DMS 273 (cell line): Measurements from ENCODE around the gene CD38.
"Not testable (repeated sequence)": the region's sequence is repeated elsewhere in the genome, so short reads cannot be mapped to it uniquely, and the experiment has no call there.

Experiments used
- DNase-seq: peaks from one replicate; lab custom pipeline; 2025; ENCODE audit not compliant: unreplicated experiment; lab: John Stamatoyannopoulos, UW

CD38 gene

GRCh38 chr4:15758294-15758693, 19.8 kb upstream of the CD38 start:
- no peak for DNase-seq

- not testable (repeated sequence) for DNase-seq
Measured at GRCh38 chr4:15762460-15762859, 15.7 kb upstream of the CD38 start.

DNA sequence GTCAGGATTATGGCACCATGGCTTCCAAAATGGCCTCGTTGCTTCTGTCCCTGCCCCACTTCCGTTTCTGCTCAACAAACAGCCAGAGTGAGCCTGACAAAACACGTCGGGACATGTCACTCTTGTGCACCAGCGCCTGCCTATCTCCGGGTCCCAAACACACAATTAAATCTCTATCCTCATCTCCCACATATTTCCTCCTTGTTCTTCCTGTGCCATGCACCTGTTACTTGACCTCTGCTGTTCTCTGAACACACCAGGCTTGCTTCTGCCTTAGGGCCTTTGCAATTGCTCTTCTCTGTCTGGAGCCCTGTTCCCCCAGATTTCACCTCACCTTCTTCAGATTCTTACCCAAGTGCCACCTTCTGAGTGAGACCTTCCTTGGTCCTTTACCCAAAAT, 12.7 kb upstream of the CD38 start:
- DNase-seq: no peak

DNA sequence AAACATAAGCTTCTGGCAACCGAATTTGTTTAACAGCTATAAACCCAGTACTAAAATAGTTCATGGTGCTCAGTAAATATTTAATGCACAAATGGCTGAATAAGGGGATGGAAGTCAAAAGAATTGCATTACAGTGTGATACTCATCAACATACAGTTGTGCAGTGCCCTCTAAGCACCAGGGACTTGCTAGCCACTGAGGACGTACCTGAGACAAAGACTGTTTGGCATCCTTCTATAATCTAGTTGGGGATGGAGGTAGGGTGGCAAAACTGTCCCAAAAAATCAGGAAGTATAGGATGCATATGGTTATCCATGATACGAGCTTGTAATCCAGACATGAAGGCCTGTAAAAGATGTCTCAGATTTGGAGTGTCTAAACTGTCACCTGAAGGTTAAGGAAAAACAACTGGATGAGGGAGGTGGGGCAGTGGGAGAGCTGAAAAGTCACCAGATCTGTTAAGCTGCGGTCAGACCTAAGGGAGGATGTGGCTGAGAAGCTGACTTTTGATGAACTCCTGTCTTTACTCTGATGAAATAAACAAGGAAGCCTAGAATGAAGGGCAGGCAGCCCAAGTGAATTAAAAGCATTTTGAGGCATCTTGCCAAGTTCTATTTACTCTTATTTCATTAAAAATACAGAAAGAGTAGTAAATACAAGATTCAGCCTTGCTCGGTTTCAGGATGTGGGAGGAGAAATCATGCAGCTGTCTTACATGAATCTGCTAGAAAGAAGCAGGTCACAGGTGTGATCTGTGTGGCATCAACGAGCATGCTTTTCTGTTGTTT, 12.0 kb upstream of the CD38 start:
- no peak for DNase-seq

- DNase-seq: no peak
Measured at GRCh38 chr4:15766821-15767220, 11.3 kb upstream of the CD38 start.

- no peak for DNase-seq
Measured at GRCh38 chr4:15769202-15769601, 8.9 kb upstream of the CD38 start.

DNA sequence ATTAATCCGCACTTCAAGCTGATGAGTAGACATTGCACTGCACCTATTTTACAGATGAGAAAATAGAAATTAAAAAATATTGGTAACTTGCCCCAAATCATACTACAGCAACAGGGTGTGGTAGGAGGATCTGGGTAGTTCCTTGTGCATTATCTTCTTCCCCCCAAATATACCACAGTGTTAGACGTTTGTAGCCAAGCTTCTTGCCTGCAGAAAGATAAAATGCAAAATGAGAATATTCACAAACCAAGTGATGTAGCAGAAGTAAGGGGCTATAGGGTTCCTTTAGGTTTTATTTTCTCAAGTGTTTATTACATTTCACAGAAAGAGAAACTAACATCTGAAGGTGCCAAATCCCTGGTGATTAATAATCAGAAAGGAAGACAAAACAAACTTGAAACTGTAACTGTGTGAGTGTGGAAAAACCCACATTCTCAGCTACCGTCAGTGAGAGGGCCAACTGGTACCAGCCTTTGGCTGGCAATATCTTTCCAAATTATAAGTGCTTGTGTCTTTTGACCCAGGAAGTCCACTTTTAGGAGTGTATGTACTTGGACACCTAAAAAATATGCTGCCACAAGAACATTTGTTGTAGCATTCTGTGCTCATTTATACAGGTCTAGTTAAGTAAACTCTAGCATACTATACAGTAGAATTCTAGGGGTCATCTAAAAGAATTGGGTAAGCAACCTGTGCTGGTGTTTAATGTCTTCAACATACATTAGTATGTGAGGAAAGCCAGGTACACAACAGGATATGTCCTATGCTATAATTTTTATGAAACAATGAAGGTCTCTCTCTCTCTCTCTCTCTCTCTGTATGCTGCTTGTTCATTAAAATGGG, 6.7 kb upstream of the CD38 start:
- no peak for DNase-seq

- DNase-seq: no peak
Measured at GRCh38 chr4:15774020-15774420, 4.1 kb upstream of the CD38 start.

DNA sequence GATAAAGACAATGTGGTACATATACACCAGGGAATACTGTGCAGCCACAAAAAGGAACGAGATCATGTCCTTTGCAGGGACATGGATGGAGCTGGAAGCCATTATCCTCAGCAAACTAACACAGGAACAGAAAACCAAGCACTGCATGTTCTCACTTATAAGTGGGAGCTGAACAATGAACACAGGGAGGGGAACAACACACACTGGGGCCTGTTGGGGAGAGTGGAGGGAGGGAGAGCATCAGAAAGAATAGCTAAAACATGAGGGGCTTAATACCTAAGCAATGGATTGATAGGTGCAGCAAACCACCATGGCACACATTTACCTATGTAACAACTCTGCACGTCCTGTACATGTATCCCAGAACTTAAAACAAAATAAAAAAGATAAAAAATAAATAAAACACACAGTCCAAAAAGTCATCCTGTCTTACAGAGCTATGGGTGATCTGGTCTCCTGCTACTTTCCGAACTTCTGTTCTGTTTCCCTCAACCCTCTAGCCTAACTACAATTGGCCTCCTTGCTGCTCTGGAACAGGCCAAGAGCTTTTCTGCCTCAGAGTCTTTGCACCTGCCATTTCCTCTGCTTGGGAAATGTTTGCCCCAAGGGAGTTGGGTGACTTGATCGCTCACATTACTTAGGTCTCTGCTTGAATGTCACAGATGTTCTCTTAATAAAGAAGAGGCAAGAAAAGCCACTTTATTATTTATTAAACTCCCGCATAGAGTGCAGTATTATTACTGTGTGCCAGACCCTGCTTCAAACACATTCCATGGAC, 1.1 kb upstream of the CD38 start:
- DNase-seq: no peak

DNA sequence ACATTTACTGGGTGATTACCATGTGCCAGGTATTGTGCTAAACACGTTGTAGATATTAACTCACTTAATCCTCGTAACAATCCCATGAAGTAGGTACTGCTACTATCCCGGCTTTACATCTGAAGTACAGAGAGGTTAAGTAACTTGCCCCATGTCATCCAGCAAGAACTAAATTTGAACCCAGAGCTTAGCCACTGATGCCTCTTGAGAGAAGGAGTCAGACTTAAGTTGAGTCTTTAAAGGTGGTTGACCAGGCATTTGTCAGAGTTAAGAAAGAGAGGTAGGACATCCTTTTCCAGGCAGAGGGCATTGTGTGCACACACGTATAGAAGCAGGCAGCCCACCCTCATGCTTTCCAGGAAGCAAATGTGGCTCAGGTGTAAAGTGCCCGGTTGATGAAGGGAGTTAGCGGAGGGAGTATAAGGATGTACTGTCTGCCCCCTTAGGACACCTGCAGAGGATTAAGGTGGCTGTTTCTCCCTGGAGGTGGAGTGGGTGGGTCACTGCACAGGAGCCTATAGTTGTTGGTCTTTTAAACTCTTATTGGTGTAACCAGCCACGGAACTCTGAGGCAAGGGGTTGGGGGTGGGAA, 335 bp upstream of the CD38 start:
- no peak for DNase-seq

GRCh38 chr4:15779306-15779705, 1.2 kb downstream of the CD38 start:
- DNase-seq: peak; percentile 54

DNA sequence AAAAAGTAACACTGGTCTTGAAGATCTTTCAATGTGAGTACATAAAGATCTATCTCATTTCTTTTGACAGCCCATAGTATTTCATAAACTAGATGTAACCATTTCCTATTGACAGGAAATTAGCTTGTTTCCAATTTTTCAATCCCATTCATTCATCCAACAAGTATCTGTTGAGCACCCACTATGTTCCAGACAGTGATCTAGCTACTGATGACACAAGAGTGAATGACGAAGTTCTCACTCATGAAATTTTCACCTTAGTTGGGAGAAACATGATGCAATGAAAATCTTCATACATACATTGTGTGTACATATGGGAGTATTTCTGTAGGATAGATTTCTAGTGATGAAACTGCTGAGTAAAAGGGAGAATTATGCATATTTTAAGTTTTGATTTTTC, 1.7 kb downstream of the CD38 start:
- no peak for DNase-seq

GRCh38 chr4:15781427-15782095, 3.4 kb downstream of the CD38 start:
- no peak for DNase-seq

DNA sequence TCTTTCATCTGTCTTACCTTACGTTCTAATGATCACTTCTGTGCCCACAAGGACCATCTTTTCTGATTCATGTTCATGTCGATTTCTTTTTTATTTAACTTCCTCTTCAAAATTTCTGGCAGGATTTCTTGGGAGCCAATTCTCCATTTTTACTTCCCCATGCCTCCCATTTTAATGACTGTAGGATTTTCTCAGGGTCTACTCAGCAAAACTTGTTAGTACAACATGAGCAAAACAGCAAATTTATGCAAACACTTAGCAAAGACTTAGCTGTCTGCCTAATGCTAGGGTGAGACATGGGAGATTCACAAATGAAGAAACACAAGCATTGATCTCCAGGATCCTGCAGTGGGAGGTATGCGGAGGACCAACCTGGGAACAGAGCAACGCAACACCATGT, 5.5 kb downstream of the CD38 start:
- DNase-seq: no peak

DNA sequence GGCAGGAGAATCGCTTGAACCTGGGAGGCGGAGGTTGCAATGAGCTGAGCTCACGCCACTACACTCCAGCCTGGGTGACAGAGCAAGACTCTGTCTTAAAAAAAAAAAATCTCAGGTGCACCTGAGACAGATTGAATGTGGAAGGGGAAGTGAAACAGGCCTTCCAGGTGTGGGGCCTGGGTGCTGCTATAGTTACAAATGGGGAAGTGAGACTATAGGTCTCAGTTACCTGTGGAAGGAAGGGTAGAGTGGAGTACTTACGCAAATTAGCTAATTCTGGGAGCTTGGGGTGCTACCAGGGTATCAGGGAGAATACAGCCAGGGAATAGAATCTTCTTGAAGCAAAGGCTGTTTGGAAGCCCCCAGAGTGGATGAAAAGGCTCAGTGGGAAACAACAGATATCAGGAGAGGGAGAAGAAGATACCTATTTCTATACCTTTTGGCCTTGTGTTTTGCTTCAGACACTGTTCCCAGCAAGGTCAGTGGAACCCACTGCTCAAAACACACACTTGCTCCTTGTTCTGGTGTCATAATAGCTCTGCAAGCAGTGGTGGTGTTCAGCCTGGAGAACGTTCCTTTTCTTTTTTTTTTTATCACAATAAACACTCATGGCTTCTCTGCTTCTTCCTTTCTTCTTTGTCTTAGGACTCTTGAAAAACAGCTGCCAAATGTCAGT, 7.0 kb downstream of the CD38 start:
- no peak for DNase-seq

DNA sequence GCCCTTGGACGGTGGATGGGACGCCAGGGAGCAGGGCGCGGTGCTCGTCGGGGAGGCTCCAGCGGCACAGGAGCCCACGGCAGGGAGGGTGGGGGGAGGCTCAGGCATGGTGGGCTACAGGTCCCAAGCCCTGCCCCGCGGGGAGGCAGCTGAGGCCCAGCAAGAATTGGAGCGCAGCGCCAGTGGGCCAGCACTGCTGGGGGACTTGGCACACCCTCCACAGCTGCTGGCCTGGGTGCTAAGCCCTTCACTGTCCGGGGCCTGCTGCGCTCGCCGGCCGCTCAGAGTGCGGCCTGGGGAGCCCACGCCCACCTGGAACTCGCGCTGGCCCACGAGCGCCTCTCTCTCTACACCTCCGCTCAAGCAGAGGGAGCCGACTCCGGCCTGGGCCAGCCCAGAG, 8.6 kb downstream of the CD38 start:
- no peak for DNase-seq

DNA sequence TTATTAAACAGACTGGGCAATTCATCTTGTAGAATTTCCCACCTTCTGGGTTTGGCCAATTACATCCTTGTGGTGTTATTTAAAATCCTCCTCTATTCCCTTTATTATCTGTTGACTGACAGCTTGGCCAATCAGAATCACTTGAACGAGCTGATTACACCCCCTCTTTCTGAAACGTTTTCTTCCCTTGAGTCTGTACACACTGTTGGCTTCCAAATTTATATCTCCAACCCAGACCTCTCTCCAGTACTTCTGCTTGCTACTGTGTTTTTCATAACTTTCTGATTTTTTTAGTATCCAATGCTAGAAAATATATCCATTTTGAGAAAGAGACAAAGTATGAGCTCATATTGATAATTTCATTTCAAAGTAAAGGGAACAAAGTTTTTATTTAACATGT, 14.8 kb downstream of the CD38 start:
- DNase-seq: peak; percentile 16

DNA sequence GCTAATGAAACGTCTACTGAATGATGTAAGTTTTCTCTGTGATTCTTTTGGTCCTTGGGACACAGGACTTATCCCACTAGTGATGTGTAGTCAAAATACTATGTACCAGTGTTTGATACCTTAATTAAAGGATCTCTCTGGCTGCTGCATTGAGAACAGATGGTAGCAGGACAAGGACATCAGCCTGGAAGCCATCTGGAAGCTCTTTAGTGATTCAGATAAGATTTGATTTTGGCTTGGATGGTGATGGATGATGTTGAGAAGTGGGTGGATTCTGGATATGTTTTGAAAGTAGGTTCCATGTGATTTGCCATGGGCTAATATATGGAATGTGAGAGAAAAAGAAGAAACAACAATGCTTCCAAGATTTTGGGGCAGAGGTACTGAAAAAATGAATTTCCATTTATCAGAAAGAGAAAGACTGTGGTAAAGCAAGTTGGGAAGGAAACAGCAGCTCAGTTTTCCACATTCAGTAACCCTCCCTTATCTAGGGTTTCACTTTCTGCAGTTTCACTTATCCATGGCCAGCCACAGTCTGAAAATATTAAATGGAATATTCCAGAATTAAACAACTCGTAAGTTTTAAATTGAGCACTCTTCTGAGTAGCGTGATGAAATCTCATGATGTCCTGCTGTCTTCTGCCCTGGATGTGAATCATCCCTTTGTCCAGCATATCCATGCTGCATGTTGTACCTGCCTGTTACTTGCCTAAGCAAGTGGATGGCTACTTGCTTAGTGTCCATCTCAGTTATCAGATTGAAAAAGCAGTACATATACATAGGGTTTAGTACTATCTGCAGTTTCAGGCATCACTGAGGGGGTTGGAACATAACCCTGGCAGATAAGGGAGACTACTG, 15.6 kb downstream of the CD38 start:
- peak; percentile 78 for DNase-seq

DNA sequence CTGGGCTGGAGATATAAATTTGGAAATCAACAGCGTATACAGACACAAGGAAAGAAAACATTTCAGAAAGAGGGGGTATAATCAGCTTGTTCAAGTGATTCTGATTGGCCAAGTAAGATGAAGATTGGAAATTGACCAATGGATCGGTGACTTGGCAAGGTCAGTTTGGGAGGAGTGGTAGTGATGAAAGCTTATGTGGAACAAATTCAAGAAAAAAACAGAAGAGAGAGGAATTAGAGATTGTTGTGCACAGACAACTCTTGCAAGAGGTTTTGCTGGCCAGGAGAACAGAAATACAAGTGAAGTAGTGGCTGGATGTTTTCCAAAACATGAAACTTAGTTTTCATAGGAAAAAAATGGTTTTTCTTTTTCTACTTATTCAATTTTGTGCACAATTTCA, 16.3 kb downstream of the CD38 start:
- DNase-seq: no peak
